Measurements from ENCODE around the gene PNPLA3. TPM values are rescaled to one million over a fixed set of nuclear protein-coding genes. Genes with fewer than 3 reads are reported as not detected.

PNPLA3 gene
- total and polyA plus RNA-seq, 12 donors: 0.08 to 0.95 (median 0.27) TPM; not detected in 5

DNA sequence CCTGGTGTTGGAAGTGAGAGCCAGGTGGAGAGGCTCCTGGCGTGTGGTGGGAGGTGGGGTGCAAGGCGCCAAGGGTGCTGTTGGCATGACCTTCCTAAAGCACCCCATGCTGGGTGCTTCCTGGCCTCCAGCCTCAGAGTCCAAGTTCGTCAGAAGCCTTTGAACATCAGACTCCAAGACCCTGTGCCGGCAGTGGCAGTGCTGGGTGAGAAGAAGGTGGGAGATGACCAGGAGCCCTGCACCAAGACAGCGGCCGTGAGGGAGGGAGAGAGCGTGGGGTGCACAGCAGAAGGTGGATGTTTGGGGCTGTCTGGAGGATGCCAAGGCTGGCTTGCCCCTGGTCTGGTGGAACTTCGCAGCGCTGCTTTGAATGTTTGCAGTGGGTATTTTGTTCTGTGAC is 70.8 kb downstream of the PNPLA3 start:
- Histone ChIP-seq H3K36me3 (peaks cover 0 to 98% (median 42%) of the 10 kb centered on the region in 9 donors), H3K4me1 (peaks cover 0 to 38% (median 20%) of the 10 kb centered on the region in 9 donors), H3K27ac (peak overlapping the region in 2 of 10 donors; percentile 42 to 56), H3K9me3 (no peaks in the 10 kb centered on the region), H3K27me3 (no peaks in the 10 kb centered on the region), H3K4me3 (no peak overlapping the region)
- TF ChIP-seq CTCF (IDR thresholded peaks at IDR 0.05): no peak
- 81 to 95% methylated on average over 9 of the region's 9 CpGs for WGBS, 2 donors
- intact Hi-C loops (cut with DNase I): loop anchor here in 7 of 10 donors (2.0 to 10.0 kb wide), 5 partner anchors 93 to 633 kb away; no protein-coding TSS in a partner anchor
- no peak for DNase-seq
- ATAC-seq: peak in 2 of 8 donors; percentile 6 to 11

DNA sequence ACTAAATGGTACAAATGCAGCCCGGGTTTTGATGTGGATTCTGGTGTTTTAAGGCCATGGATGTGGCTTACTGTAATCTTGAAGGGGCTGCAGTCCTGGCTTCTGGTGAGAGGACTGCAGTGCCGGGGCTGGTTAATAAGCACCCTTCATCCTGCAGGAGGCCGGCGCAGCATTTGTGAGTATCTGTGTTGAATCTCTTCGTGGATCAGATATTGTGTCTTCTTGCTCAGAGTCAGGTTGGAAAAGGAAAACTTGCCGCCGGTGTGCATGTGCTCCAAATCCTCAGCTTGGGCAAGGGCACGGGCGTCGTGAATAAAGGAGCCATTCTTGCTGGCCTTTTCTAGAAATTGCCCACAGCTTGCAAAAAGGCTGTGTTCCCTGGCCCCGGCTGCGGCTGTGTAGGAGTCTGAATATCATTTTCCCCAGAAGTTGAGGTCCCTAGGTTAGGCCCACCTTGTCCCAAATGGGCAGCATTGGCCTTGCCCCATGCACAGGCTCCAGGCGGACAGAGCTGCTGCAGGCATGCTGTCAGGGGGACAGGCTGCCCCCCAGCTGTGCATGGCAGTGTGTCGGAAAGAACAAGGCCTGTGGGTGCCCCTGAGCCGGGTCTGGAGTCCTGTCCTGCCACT is 71.6 kb downstream of the PNPLA3 start:
- Histone ChIP-seq H3K27me3 (no peaks in the 10 kb centered on the region), H3K4me1 (peaks cover 0 to 38% (median 22%) of the 10 kb centered on the region in 9 donors), H3K9me3 (no peaks in the 10 kb centered on the region), H3K36me3 (peaks cover 0 to 98% (median 40%) of the 10 kb centered on the region in 9 donors), H3K27ac (peak overlapping the region in 5 of 10 donors; percentile 34 to 80 (median 36)), H3K4me3 (peak overlapping the region in 3 of 10 donors; percentile 33 to 55 (median 34))
- WGBS, 2 donors: 95 to 96% methylated on average over 15 of the region's 15 CpGs
- intact Hi-C loops (cut with DNase I): loop anchor here in 5 of 10 donors (2.0 to 10.0 kb wide), 4 partner anchors 87 to 632 kb away; no protein-coding TSS in a partner anchor
- TF ChIP-seq CTCF (IDR thresholded peaks at IDR 0.05): no peak
- DNase-seq (no peak), ATAC-seq (no peak)

DNA sequence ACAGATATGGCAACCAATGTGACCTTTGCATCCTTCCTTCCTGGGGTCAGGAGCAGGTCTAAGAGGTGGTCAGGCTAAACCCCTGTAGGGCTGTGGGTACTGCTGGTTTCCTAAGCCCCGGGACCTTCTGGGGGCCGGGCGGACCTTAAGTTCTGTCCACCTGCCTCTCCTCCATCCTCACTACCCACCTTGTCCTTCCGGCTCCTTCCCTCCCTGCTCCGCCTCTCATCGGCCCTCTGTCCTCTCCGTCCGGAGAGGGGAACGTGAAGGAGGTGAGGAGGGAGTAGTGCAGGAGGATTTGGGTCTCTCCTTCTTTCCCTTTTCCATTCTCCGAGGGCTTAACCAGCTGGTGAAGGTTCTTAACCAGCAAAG is 72.2 kb downstream of the PNPLA3 start:
- Histone ChIP-seq H3K27me3 (no peaks in the 10 kb centered on the region), H3K36me3 (peaks cover 0 to 97% (median 34%) of the 10 kb centered on the region in 9 donors), H3K4me3 (peak overlapping the region in 7 of 10 donors; percentile 14 to 55 (median 26)), H3K27ac (peak overlapping the region in 8 of 10 donors; percentile 5 to 80 (median 36)), H3K9me3 (no peaks in the 10 kb centered on the region), H3K4me1 (peaks cover 0 to 38% (median 22%) of the 10 kb centered on the region in 9 donors)
- ATAC-seq (no peak), DNase-seq (no peak)
- WGBS, 2 donors: 73 to 79% methylated on average over 10 of the region's 10 CpGs
- no peak for TF ChIP-seq CTCF (IDR thresholded peaks at IDR 0.05)
- intact Hi-C loops (cut with DNase I): loop anchor here in 5 of 10 donors (2.0 to 10.0 kb wide), 4 partner anchors 87 to 631 kb away; no protein-coding TSS in a partner anchor

DNA sequence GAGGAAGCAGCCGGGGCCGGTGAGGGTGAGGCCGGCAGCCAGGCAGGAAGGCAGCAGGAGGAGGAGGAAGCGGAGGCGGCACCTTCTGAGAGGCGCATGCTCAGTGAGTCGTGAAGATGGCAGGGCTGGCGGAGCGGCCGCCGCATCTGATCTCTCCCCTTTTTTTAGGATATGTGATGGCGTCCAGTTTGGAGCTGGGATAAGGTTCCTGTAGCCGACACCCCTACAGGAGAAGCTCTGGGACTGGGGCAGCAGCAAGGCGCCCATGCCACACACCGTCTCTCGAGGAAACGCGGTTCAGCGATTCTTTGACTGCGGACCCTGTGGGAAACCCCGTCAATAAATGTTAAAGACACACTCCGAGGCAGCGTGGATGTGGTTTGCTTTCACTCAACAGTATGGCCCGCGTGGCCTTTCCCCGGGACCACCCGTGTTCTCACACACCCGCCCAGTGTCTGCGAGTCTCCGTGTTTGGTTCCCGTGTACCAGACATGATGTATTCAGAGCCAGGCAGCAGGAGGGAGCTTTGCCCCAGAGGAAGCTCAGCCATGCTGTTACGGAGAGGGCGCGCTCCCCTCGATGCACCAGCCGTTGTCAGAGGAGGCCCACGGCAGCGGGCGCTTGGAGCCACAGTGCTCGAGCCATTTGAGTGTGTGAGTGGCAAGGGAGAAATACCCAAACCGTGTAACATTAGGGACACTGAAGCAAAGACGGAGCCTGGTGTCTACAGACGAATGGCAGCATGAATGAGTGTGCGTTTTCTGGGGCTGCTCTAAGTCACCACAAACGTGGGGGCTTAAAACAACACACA is 72.8 kb downstream of the PNPLA3 start:
- WGBS, 2 donors: 83 to 85% methylated on average over 45 of the region's 45 CpGs
- Histone ChIP-seq H3K36me3 (peaks cover 0 to 92% (median 34%) of the 10 kb centered on the region in 9 donors), H3K27ac (peak overlapping the region in 8 of 10 donors; percentile 5 to 80 (median 36)), H3K27me3 (no peaks in the 10 kb centered on the region), H3K9me3 (no peaks in the 10 kb centered on the region), H3K4me3 (peak overlapping the region in 7 of 10 donors; percentile 14 to 55 (median 26)), H3K4me1 (peaks cover 0 to 38% (median 22%) of the 10 kb centered on the region in 9 donors)
- peak; percentile 59 to 64 for DNase-seq
- intact Hi-C loops (cut with DNase I): loop anchor here in 5 of 10 donors (5.0 to 10.0 kb wide), 3 partner anchors 86 to 568 kb away; no protein-coding TSS in a partner anchor
- TF ChIP-seq CTCF (IDR thresholded peaks at IDR 0.05): no peak
- ATAC-seq: peak in 7 of 8 donors; percentile 16 to 71 (median 42)

Measured in heart right ventricle (tissue), 16 donors.